GM18517 (cell line): ENCODE data around the gene ARID3C.

Experiments
- ATAC-seq: cut with Tn5 transposase; IDR thresholded peaks from one replicate; pipeline ENCODE4 v1.9.1; 2021; ENCODE audit warnings: mild to moderate bottlenecking, moderate library complexity; ENCODE audit not compliant: unreplicated experiment

ARID3C gene

GRCh38 chr9:34628656-34629490, at the start of gene ARID3C:
Gene ARID3C (minus strand): TSS chr9:34629066. CDS start chr9:34628014, 1,052 bp downstream.
- ATAC-seq: no peak

- ATAC-seq: no peak
These were observed 47.0 kb upstream of the ARID3C start for GRCh38 chr9:34675869-34676268.

GRCh38 chr9:34675048-34675714, 46.3 kb upstream of the ARID3C start:
- no peak for ATAC-seq

- no peak for ATAC-seq
These were observed 45.6 kb upstream of the ARID3C start for GRCh38 chr9:34674440-34674839.

GRCh38 chr9:34671307-34671706, 42.4 kb upstream of the ARID3C start:
- ATAC-seq: no peak

GRCh38 chr9:34669809-34670562, 41.1 kb upstream of the ARID3C start:
- ATAC-seq: no peak

GRCh38 chr9:34665381-34666250, 36.8 kb upstream of the ARID3C start:
- peak; percentile 61 for ATAC-seq

GRCh38 chr9:34665067-34665380, 36.2 kb upstream of the ARID3C start:
- no peak for ATAC-seq

- ATAC-seq: peak; percentile 50
These were observed 35.6 kb upstream of the ARID3C start for GRCh38 chr9:34664281-34665066.

- ATAC-seq: no peak
These were observed 34.4 kb upstream of the ARID3C start for GRCh38 chr9:34663303-34663605.

- ATAC-seq: no peak
These were observed 33.8 kb upstream of the ARID3C start, which contains the start of gene CCL27 for GRCh38 chr9:34662526-34663302. Gene CCL27 (minus strand): TSS chr9:34662657. CDS start chr9:34662633, 24 bp downstream.

GRCh38 chr9:34659592-34660253, 30.9 kb upstream of the ARID3C start:
- no peak for ATAC-seq

GRCh38 chr9:34658461-34658860, 29.6 kb upstream of the ARID3C start:
- ATAC-seq: no peak

- no peak for ATAC-seq
These were observed 28.1 kb upstream of the ARID3C start for GRCh38 chr9:34656992-34657391.

GRCh38 chr9:34655394-34655793, 26.5 kb upstream of the ARID3C start:
- no peak for ATAC-seq

GRCh38 chr9:34654323-34655051, 25.6 kb upstream of the ARID3C start:
- no peak for ATAC-seq

- no peak for ATAC-seq
These were observed 24.5 kb upstream of the ARID3C start for GRCh38 chr9:34653151-34654072.
